ENCODE data around the gene MUC2.

MUC2 gene

DNA sequence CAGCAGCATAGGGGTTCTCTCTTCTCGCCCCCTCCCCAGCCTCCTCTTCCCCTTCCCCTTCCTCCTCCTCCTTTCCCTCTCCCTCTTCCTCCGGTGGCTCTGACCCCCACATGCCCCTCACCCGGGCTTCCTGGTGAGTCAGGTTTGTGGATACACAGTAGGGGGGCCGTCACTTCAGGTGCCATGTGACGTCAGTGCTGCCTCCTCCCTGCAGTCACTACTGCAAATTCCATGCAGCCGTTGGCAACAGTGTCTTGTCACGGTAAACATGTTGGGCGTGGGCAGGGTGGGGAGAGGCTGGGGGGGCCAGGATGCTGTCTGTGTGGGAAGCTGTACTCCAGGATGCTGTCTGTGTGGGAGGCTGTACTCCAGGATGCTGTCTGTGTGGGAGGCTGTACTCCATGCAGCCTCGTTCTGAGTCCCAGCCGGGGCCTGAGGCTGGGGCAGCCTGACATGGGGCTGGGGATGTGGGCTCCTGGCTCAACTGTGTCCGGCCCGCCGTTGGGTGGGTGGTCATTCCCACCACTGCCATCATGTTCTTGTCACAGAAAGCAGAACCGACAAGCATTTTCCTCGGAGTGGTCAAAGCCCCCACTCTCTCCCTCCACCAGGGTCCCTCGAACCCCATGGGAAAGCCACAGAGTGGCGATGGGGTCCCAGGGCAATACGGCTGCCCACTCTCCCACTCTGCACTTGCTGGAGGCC, 2.4 kb upstream of the MUC2 start:
- peak; percentile 26 for DNase-seq (ENCODE audit: low read depth)

- no peak for DNase-seq (ENCODE audit: low read depth)
Observed at GRCh38 chr11:1072821-1073231, 1.8 kb upstream of the MUC2 start.

DNA sequence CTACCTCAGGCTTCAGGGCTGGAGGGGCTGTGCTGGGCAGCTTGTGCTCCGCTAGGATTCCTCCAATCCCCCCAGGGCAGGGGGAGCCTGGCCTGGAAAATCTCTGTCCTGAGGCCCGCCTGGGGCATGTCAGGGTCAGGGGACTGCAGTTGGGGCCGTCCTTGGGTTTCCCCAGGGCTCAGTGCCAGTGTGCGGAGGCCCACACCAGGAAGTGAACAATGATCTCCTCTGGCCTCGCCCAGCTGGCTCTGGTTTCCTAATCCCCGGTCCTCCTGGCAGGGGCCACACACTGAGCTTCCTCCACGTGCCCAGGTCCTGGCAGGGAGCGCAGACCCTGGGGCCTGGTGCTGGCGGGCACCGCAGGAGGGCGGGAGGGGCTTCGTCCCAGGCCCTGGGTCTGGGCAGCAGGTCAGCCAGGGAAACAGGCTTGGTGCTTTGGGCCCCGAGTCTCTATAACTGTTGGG, 1.4 kb upstream of the MUC2 start:
- peak; percentile 21 for DNase-seq (ENCODE audit: low read depth)

GRCh38 chr11:1073851-1074243, 827 bp upstream of the MUC2 start:
- DNase-seq (ENCODE audit: low read depth): no peak

DNA sequence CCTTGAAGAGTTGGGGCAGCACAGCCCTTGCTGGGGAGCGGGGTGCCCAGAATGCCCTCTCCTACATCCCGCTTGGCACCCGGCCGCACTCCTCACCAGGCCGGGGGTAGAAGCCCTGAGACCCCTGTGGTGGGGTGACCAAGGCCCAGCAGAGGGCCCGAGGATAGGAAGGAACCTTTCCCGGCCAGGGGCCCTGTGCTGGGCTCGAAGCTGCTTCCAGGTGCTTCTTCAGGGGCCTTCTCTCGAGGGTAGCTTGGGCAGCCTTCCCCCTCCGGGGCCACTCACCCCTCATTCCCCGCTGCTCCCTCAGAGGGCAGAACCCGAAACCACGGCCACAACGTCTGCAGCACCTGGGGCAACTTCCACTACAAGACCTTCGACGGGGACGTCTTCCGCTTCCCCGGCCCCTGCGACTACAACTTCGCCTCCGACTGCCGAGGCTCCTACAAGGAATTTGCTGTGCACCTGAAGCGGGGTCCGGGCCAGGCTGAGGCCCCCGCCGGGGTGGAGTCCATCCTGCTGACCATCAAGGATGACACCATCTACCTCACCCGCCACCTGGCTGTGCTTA, 752 bp downstream of the MUC2 start:
- no peak for DNase-seq (ENCODE audit: low read depth)

GRCh38 chr11:1076061-1076665, 1.5 kb downstream of the MUC2 start:
- no peak for DNase-seq (ENCODE audit: low read depth)

DNA sequence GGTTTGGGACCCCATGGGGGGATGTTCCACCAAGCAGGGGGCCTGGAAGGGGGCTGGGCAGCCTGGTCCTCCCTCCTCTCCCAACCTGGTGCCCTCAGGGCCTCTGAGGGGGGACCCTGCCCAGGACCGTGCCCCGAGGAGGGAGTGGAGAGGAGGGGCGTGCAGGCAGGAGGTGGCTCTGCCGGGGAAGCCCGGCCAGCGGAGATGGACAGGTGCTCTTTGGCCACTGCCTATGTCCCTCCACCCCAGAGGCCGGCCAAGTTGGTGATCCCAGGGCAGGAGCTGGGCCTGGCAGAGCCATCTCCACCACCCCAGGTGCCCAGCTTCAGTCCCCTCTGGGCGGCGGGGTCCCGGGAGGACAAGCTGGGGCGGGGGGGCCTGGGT, 2.4 kb downstream of the MUC2 start:
- no peak for DNase-seq (ENCODE audit: low read depth)

GRCh38 chr11:1077417-1078119, 2.9 kb downstream of the MUC2 start:
- DNase-seq (ENCODE audit: low read depth): no peak

DNA sequence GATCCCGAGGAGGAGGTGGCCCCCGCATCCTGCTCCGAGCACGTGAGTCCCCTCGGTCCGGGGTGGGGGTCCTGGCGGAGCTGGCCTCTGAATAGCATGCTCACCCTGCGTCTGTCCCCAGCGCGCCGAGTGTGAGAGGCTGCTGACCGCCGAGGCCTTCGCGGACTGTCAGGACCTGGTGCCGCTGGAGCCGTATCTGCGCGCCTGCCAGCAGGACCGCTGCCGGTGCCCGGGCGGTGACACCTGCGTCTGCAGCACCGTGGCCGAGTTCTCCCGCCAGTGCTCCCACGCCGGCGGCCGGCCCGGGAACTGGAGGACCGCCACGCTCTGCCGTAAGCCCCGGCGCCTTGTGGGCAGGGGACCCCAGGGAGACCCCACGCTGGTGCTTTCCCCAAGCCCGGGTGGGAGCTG, 3.5 kb downstream of the MUC2 start:
- no peak for DNase-seq (ENCODE audit: low read depth)

DNA sequence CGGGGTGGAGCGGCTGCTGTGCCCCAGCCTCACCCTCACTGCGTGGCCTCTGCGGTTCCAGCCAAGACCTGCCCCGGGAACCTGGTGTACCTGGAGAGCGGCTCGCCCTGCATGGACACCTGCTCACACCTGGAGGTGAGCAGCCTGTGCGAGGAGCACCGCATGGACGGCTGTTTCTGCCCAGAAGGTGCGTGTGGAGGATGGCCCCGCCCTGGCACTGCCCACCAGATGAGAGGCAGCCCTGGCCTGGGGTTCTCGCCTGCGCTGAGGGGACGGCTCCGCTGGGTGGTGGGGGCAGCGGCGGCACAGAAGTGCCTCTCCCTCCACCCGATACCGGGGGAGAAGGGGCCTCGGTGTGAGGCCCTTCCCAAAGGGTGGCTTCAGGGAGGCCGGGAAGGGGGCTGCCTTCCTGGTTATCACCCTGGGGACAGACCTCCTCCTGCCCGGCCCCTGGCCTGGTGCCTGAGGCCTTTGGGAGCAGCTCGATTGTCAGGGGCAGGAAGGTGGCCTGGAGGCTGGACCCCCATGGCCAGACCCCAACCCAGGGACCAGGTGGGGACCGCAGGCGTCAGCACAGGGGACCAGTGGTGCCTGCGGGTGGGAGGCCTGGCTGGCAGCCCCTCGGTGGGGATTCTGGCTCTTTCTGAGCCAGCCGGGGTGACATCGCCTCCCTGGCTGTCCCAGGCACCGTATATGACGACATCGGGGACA, 7.1 kb downstream of the MUC2 start:
- DNase-seq (ENCODE audit: low read depth): no peak

DNA sequence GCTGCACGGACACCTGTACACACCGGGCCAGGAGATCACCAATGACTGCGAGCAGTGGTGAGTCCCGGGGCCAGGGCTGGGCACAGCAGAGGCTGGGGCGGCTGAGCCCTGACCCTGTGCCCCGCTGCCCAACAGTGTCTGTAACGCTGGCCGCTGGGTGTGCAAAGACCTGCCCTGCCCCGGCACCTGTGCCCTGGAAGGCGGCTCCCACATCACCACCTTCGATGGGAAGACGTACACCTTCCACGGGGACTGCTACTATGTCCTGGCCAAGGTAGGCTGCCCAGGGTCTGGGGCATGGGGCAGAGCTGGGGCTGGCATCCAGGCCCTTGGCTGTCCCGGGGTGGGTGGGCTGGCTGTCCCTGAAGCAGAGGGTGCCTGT, 7.7 kb downstream of the MUC2 start:
- no peak for DNase-seq (ENCODE audit: low read depth)

- no peak for DNase-seq (ENCODE audit: low read depth)
Observed at GRCh38 chr11:1082728-1083620, 8.3 kb downstream of the MUC2 start.

DNA sequence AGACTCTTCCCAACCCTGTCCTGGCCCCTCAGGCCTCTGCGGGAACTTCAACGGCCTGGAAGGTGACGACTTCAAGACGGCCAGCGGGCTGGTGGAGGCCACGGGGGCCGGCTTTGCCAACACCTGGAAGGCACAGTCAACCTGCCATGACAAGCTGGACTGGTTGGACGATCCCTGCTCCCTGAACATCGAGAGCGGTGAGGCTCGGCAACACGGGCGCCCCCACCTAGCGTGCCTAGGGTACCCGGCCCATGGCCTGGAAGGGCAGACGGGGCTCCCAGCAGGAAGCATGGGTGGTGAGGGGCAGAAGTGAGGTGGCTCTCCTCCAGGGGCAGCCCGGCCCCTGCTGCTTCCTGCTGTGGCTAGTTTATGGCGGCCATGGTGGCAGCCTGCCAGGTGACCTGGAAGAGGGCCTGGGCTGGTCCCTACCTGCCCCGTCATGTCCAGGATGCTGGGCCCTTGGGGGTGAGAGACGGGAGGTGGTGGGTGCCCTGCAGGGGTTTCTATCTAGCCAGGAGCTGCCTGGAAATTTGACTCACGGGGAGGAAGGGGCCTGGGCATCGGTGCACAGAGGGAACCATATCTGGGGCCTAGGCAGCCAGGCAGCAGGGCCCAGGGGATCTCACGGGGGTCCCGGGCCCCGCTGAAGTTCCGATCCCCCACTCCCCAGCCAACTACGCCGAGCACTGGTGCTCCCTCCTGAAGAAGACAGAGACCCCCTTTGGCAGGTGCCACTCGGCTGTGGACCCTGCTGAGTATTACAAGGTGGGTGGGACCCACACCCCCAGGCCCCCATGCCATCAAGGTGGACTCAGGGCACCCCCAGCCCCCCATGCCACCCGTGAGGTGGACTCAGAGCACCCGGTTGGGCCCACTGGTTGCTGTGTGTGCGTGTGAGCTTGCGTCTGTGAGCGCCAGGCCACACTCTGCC, 9.2 kb downstream of the MUC2 start:
- DNase-seq (ENCODE audit: low read depth): no peak

DNA sequence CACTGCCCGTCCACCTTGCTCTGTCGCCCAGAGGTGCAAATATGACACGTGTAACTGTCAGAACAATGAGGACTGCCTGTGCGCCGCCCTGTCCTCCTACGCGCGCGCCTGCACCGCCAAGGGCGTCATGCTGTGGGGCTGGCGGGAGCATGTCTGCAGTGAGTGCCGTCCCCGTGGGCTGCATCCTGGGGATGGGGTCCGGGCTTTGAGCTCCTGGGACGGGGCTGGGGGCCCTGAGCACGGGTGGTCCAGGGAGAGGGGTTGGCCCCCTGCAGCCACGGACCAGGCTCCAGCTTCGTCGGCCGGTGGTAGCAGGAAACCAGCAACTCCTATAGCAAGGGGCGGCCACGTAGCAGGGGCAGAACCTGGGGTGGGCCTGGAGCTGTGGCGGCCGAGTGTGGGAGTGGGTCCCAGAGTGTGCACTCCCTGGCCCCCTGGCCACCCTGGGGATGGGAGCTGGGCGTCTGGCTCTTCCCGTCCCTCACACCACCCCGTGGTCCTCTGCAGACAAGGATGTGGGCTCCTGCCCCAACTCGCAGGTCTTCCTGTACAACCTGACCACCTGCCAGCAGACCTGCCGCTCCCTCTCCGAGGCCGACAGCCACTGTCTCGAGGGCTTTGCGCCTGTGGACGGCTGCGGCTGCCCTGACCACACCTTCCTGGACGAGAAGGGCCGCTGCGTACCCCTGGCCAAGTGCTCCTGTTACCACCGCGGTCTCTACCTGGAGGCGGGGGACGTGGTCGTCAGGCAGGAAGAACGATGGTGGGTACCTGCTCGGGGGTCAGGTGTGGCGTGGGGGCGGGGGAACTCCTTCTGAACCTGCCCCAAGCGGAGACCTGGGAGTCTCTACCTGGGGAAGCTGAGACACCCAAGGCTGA, 10.1 kb downstream of the MUC2 start:
- DNase-seq (ENCODE audit: low read depth): no peak

GRCh38 chr11:1085440-1086170, 10.9 kb downstream of the MUC2 start:
- DNase-seq (ENCODE audit: low read depth): no peak

DNA sequence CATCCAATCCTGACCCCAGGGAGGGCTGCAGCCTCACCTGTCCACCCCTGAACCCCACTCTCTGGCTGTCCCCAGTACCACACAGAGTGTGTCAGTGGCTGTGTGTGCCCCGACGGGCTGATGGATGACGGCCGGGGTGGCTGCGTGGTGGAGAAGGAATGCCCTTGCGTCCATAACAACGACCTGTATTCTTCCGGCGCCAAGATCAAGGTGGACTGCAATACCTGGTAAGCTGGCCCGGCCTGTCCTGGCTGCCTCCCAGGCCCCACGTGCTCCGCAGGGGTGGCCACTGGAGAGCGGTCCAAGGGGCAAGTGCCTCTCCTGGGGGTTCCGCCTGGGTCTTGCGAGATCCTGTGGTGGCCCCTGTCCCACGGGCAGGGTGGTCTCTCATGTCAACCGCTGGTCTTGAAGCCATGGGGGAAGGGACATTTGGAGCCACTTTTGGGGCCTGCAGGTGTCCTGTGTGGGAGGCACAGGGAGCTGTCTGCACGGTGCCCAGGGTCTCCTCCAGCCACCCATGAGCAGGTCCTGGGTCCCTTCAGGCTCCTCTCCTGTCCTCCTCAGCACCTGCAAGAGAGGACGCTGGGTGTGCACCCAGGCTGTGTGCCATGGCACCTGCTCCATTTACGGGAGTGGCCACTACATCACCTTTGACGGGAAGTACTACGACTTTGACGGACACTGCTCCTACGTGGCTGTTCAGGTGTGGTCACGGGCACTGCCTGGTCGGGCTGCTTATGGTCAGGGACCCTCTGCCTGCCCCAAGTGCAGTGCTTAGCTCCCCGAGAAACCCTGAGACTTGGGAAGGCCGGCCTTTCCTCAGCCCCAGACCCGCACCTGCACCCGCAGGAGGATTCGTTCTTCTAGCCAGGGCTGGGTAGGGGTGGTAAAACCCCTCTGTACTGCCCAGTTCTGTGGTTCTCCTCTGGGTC, 11.8 kb downstream of the MUC2 start:
- no peak for DNase-seq (ENCODE audit: low read depth)

- DNase-seq (ENCODE audit: low read depth): no peak
Observed at GRCh38 chr11:1087279-1087960, 12.7 kb downstream of the MUC2 start.

Measured in EH (cell line).